ENCODE data around the gene BRAP.
"Not testable (repeated sequence)": the region's sequence is repeated elsewhere in the genome, so short reads cannot be mapped to it uniquely, and the experiment has no call there.

BRAP gene

DNA sequence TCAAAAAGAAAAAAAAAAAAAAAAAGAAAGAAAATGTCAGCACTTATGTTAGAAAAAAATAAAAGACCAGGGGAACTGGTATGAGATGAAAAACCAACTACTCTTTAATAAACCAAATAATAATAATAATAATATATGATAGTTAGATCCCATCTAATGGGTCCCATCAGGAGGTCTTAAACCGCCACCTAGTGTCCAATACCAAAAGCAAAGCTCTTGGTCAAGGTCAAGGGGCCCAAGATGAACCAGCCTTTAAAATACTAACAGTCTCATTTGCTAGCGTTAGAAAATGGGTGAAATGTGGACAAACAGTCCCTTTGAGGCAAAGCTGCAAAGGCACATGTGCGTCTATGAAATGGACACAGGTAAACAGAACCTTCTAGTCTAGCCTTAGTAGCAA lies 12.3 kb downstream of the BRAP start:
- DNase-seq, result no peak

DNA sequence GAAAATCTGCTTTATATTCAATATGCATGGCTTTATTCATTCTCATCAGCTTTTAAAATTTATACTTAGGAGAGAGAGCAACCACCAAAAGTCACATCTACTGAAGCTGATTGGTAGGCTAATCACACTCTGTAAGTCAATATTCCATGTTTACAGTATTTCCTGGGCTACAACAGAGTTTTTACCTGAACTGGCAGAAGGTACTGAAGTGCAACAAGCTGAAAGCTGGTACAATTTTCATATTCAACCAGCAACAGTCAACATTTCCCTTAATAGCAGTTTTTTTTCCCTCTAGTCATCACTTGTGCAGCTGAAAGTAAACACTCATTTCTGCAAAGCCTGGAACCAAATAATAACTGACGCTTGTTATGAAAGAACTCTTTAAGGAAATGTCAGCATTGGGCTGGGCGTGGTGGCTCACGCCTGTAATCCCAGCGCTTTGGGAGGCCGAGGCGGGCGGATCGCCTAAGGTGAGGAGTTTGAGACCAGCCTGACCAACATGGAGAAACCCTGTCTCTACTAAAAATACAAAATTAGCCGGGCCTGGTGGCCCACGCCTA lies 12.9 kb downstream of the BRAP start:
- DNase-seq, result no peak

DNA sequence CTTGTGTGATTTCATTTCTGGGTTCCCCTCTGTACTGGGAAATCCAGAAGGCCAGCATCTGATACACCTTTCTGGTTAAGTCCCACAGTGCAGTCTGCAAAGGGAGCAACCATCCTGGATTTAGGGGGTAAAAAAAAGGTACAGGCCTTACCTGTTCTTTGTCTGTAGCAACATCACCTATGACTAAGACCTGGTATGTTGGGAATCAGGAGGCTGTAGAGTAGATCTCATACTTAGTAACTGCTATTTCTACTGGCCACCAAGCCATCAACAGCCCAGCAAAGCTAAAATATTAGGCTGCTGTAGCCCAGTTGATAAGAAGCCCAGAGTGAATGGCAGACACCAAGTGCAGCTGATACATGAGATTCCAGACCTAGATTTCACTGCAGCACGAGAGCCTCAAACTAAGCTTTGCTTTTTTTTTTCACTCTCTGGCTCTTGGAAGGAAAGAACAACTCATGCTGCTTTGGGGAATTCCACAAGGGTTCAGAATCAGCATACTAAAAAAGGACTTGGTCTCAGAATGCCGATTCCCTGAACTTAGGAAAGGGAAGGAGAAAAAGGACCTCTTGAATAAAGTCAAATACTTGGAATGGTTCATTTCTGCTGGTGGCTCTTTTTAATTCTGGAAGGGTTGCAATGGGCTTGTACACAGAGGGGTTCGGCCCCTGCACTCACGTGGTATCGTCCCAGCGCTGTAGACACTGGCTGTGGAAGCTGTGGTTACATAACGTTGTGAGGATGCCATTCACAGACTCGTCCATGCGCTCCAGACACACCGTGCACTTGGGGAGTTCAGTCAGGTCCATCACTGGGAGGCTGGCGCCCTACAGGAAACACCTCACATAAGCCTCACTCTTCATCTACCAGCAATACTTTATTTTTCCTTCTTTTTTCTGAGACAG lies 20.5 kb downstream of the BRAP start:
- DNase-seq, result no peak

DNA sequence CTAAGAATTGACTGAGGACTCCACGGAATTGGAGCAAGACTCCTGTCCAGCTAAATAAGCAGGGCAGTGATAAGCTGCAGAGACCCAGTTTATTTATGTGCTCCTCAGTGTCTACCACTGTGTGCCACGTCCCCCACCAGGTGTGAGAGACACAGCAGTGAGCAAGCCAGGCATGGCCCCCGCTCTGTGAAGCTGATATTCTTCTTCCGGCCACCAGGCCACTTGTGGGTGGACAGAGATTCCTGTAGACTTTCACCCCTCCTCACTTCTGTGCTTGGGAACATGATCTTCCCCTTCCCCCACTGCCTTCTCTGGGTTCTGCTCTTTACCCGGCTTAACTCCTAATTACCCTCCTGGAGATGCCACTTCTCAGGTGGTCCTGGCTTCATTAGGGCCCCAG lies 21.3 kb downstream of the BRAP start:
- DNase-seq, result no peak

DNA sequence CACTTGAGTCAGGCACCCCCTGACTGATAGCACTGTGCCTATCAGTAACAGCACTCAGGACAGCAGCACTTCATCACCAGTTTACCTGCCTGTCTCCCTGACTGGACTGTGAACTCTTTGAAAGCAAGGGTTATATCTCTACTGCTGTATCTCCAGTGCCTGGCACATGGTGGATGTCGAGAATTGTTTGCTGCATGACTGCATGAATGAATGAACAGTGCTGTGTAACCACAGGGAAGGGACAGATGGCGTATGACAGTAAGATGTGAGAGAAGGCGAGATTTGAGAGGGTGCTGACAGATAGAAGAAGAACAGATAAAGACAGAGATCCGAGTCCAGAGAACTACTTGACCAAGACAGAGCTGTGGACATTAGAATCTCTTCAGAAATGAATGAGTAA lies 29.7 kb downstream of the BRAP start:
- DNase-seq, result no peak

DNA sequence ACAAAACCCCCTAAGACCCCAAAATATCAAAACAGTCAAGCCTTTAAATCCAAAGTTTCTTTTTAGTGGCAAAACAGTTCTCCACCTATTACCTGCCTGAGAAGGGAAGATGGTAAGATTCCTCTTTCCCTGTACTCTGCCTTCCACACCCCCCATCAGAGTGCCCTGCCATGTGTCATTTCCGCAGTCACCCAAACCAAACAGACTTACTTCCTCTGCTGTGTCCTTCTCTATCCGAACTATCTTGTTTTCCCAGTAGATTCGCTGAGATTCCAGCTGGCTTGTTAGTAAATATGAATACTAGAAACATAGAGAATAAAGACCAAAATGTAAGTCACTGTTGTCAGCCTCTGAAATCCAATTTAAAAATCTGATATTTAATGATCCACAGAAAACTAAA lies 30.4 kb downstream of the BRAP start:
- no peak for DNase-seq

DNA sequence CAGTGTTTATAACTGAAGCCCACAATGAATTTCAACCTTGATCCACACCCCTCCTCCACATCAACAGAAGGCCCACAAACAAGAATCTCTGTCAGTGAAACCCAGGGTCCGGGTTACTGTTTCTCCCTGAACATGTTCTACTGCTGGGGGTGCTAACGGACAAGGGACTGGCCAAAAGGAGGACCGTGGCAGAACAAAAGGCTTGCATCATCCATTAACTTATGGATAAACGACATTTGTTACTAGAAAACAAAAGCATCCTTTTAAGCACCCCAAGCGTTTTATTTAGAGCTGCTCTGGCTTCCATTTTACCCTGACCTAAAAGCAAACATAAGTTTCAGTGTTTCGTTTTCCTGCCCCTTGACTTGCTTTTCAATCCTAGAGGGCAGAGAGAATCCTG lies 32.2 kb downstream of the BRAP start:
- DNase-seq, result no peak

DNA sequence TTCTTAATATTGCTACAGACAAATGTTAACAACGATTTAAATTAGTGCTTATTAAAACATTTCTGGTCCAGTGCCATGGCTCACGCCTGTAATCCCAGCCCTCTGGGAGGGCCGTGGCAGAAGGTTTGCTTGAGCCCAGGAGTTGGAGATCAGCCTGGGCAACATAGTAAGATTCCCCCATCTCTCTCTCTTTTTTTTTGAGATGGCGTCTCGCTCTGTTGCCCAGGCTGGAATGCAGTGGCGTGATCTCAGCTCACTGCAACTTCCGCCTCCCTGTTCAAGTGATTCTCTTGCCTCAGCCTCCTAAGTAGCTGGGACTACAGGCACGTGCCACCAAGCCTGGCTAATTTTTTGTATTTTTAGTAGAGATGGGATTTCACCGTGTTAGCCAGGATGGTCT lies 33.2 kb downstream of the BRAP start:
- DNase-seq, result not testable (repeated sequence)

DNA sequence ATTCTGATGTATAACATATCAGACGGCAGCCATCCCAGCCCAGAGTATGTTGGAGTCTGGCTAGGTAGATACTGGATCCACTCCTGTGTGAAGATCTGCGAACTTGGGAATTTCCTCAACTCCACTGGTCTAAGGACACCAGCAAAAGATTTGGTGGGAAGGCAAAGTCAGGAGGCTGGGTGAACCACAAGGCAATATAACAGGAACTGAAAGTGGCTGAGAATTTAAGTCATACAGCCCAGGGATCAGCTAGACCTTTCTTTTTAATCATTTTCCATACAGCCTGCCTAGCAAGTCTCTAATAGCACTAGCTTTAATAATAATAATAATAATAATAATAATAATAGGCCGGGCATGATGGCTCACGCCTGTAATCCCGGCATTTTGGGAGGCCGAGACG lies 34.8 kb downstream of the BRAP start:
- DNase-seq, result no peak

DNA sequence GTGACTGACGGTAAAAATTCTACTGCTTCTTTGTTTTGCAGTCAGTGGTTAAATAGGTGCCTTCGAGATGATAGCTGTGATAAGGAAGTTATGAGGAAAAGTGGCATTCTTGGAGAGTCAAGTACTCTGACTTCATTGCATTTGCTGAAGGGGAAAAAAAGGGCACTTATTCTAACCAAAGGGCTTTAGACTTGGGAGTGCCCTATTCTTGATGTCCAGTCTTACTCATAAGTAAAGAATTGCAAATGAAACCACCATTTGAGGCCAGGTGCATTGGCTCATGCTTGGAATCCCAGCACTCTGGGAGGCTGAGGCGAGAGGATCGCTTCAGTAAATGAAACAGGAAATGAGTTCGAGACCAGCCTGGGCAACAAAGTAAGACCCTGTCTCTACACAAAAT lies 40.3 kb downstream of the BRAP start:
- no peak for DNase-seq

DNA sequence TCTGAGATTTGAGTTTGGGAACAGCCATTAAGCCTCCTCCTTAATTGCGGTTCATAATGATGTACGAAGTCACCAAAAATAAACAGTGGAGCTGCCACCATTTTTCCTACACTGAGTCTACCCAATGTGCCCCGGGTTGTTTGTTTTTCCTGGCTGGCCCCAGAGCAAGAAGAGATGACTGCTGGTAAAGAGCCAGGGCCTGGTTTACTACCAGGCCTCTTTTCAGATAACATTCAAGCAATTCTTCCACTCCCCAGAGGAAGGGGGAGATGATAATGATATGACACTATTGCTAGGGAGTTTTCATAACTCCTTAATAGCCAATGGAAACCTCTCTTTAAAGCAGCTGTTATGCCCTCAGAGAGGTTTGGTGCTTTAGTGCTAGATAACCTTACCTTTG lies 42.3 kb downstream of the BRAP start:
- DNase-seq, result no peak

DNA sequence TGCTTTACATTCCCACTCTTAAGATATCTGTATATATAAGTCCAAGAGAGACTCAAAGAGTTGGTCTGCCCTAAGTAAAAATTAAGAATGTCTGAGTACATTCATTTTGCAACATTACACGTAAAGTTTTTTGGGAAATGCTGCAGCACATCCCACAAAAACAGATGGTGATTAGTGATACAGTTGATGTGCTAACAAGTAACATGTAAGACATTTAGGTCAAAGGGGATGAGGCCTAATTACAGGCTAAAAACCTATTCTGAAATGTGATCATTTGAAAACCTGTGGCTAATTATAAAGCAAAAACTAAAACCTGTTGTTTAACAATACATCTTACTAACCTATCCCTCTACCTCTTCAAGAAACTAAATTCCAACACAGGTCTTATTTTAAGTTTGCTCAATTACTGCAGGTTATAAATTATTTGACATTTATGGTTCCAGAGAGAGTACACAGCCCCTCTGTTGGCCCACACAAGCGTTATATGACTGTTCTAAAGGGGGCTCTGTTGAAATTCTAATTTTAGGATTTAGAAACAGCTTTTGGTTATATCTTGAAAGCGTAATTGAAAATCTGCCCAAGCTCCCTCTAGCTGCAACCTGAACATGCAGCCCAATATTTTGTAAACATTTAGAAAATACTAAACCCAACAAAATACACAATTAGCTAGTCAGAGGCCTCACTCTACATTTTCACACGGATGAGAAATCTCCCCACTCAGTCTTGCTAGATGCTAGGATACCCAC lies 42.9 kb downstream of the BRAP start:
- no peak for DNase-seq

DNA sequence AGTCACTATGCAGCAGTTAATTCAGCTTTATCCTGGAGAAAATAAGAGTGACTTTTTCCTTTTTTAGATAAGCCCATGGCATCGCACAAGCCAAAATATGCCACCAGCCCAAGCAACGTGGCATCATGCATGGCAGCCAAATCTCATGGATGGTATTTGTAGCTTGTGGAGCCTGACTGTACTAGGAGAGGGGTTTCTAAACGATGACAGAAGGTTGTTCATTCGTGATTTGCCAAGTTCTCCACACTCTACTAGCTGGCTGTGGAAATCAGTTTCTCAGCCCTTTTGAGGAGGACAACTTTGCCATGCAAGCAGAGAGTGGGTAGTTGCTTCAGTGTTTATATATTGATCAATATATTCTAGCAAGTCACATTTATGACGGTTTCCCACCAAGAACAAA lies 45.2 kb downstream of the BRAP start:
- no peak for DNase-seq

DNA sequence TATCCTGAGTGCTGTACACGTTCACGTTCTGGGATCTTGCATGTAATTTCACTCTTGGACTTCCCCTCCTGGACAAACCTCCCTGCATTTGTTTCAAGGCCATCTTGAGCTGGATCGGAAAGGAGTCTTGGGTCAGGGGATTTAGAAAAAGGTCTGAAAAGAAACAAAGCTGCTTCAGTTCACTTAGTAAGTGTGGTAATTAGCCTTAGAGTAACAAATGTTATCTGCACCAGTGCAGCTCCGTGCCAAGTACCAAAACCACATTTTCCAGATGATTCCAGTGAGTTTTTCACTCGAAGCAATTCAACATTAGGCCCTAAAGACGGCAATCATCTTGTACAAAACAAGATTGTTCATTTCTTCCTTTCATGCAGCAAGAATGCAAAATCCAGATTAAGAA lies 47.2 kb downstream of the BRAP start:
- DNase-seq, result no peak

DNA sequence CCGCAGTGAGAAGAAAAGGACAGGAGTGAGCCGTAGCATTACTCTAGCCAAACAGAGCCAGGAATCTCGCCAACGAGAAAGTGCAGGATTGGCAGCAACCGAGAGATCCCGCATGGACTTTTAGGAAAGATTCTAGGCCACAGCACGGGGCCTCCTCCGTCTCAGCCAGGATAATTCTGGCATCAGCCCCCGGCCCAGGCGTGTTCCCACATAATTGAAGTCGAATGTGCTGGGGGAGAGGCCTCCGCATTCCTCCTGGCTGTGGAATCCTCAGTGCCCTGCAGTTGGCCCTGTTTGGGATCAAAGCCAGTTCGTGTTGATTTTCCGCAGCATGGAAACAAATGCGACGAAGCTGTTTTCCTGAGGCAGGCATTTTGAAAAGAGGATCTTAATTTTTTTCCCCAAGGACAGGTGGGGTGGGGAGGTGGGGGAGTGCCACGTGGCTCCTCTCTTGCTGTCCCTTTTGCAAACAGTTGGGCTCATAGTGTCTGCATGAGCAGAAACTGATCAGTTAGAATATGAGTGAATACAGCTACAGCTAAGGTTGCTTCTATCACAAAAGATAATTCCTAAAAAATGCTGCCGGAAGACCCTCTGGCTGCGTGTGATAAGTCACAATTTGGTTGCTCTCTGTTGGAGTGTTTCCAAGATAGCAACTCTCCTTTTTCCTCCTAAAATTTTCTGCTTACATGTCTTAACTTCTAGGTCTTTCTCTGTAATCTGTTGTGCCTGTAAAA lies 49.4 kb downstream of the BRAP start:
- DNase-seq, result no peak

DNA sequence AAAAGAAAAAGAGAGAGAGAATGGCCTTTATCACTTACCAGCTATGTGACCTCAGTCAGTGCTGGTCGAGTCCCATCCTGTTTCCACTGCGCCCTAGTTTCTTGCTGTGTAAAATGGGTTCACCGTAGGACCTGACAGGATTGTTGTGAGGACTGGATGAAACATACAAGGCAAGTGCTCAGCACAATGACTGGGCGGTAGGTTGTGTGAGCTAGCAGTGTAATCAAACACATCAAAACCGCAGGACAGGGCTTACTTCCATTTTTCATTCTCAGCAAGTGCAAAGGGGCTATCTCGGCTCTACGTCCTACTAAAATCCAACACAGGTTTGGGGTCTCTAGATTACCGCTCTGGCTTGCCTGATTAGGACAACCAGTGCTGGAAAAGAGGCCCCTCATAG lies 50.2 kb downstream of the BRAP start:
- DNase-seq, result no peak

DNA sequence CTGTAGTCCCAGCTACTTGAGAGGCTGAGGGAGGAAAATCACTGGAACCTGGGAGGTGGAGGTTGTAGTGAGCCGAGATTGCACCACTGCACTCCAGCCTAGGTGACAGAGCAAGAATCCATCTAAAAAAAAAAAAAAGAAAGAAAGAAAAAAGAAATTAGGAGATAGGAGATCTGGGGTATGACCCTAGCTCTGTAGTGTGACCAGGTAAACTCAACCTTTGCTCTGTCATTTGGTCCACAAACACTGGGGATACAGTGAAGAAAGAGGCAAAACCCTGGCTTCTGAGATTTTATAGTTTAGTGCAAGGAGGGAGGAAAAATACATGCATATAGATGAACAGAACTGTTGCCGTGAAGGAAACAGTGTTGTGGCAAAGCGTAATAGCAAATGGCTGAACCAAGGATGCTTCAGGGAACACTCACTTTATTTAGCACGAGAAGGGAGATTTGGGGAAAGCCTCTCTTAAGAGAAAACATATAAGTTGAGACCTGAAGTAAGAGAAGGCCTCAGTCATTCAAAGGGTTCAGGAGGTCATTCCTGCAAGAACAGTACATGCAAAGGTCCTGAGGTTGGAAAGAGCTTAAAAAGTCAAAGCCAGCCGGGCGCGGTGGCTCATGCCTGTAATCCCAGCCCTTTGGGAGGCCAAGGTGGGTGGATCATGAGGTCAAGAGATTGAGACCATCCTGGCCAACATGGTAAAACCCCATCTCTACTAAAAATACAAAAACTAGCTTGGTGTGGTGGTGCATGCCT lies 57.1 kb downstream of the BRAP start:
- DNase-seq, result no peak

DNA sequence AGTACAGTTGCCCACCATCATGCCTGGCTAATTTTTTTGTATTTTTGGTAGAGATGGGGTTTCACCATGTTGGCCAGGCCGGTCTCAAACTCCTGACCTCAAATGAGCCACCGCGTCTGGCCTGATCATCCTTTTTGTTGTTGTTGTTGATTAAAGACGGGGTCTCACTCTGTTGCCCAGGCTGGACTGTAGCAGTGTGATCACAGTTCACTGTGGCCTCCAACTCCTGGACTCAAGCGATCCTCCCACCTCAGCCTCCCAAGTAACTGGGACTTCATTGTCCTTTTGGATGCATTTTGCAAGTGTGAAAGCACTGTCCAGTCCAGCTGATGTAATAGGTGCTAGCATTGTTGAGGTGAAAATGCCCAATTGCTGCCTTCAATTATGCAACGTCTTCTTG lies 59.5 kb downstream of the BRAP start:
- no peak for DNase-seq

DNA sequence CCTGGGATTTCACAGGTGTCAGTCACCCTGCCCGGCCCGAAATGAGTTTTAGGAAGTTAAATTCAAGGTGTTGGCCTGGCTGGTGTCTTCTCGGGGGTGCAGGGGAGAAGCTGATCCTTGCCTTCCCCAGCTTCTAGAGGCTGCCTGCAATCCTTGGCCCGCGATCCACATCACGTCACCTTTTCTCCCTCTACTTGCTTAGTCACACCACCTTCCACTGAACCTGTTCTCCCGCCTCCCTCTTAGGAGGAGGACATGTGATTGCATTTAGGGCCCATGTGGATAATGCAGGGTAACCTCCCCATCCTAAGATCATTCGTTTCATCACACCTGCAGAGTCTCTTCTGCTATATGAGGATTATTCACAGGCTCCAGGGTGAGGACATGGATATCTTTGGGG lies 61.2 kb downstream of the BRAP start:
- no peak for DNase-seq

DNA sequence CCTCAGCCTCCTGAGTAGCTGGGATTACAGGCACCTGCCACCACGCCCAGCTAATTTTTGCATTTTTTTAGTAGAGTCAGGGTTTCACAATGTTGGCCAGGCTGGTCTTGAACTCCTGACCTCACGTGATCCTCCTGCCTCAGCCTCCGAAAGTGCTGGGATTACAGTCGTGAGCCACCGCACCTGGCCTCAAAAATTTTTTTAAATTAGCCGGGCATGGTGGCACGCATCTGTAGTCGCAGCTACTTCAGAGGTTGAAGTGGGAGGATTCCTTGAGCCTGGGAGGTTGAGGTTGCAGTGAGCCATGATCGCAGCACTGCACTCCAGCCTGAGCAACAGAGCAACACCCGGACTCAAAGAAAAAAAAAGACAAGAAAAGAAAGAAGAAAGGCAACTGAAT lies 67.9 kb downstream of the BRAP start:
- not testable (repeated sequence) for DNase-seq

DNA sequence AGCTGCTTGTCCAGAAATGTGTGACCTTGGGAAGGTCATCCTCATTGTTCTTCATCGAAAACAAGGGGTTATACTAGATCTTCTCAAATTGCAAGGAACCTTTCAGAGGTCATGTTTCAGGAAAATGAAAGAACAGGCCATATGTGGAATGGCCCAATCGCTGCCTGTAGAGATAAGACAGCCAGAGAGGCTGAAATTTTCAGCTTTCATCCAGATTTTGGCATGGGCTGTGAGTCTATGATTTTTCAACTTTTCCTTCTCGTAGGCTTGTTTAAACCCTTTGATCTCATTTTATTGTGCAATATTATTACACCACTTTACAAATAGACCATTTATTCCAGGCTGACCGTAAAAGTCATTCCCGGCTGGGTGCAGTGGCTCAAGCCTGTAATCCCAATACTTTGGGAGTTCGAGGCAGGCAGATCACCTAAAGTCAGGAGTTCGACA lies 69.6 kb downstream of the BRAP start:
- no peak for DNase-seq

DNA sequence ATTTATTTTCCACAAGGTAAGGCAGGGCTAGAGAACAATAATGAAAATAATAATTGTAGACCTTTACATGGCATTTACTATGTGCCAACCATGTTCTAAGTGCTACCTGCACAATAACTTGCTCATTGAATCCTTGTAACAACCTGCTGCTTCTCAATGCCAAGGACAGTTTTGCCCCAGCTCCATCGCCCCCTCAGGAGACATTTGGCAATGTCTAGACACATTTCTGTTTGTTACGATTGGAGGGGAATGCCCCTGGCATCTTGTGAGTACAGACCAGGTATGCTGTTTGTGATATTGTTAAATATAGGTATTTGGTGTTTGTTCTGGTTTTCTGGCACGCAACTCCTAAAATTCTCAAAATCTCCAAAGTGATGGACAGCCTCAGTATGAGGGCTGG lies 78.5 kb downstream of the BRAP start:
- no peak for DNase-seq
